Activated T-helper 17 cell treated with anti-CD3 and anti-CD28 coated beads, Interleukin-2, amount 50 U/mL, for 72 hours (primary cell): Measurements from ENCODE around the gene BET1L. TPM values are rescaled to one million over a fixed set of nuclear protein-coding genes. Genes with fewer than 3 reads are reported as not detected.

Source experiments
- ATAC-seq: fragments of 150-1000 bp; cut with Tn5 transposase; replicated peaks from 2 replicates; pipeline ENCODE4 v1.10.0; 2021; ENCODE audit warnings: mild to moderate bottlenecking, moderate library complexity
- H3K27ac Mint-ChIP-seq: one replicate; pipeline ENCODE4 v1.8.0; 2022; ENCODE audit warnings: mixed read lengths
- H3K27me3 Mint-ChIP-seq: one replicate; pipeline ENCODE4 v1.8.0; 2022; ENCODE audit warnings: mixed read lengths
- H3K36me3 Mint-ChIP-seq: one replicate; pipeline ENCODE4 v1.8.0; 2022; ENCODE audit warnings: low read depth, mild to moderate bottlenecking, mixed read lengths
- H3K4me1 Mint-ChIP-seq: one replicate; pipeline ENCODE4 v1.8.0; 2022; ENCODE audit warnings: mixed read lengths
- H3K4me3 Mint-ChIP-seq: one replicate; pipeline ENCODE4 v1.8.0; 2022; ENCODE audit warnings: mild to moderate bottlenecking, mixed read lengths
- H3K9me3 Mint-ChIP-seq: one replicate; pipeline ENCODE4 v1.8.0; 2022; ENCODE audit warnings: mixed read lengths
- total RNA-seq, 2 donors: library from RNA; stranded (reverse); gene quantifications; one replicate each; pipeline ENCODE4 v1.2.3, GENCODE V29; 2022

Gene BET1L
- total RNA-seq, 2 donors from 2014 or later = 32.5 to 84.3 TPM

- peak overlapping the region; percentile 100 for H3K4me3 Mint-ChIP-seq
- H3K27me3 Mint-ChIP-seq = no peaks in the 10 kb centered on the region
- H3K9me3 Mint-ChIP-seq = no peaks in the 10 kb centered on the region
- peak overlapping the region; percentile 100 for H3K27ac Mint-ChIP-seq
- peaks cover 12% of the 10 kb centered on the region for H3K4me1 Mint-ChIP-seq
- ATAC-seq = no peak
- H3K36me3 Mint-ChIP-seq = peaks cover 100% of the 10 kb centered on the region
Measured at GRCh38 chr11:209275-210121, 2.3 kb upstream of the BET1L start.

GRCh38 chr11:208917-209260, 1.7 kb upstream of the BET1L start:
- peaks cover 100% of the 10 kb centered on the region for H3K36me3 Mint-ChIP-seq
- peak overlapping the region; percentile 100 for H3K27ac Mint-ChIP-seq
- H3K9me3 Mint-ChIP-seq = no peaks in the 10 kb centered on the region
- peak overlapping the region; percentile 100 for H3K4me3 Mint-ChIP-seq
- no peaks in the 10 kb centered on the region for H3K27me3 Mint-ChIP-seq
- ATAC-seq = no peak
- H3K4me1 Mint-ChIP-seq = peaks cover 13% of the 10 kb centered on the region

GRCh38 chr11:208181-208916, 1.1 kb upstream of the BET1L start:
- H3K4me1 Mint-ChIP-seq = peaks cover 18% of the 10 kb centered on the region
- H3K27me3 Mint-ChIP-seq = no peaks in the 10 kb centered on the region
- no peaks in the 10 kb centered on the region for H3K9me3 Mint-ChIP-seq
- H3K27ac Mint-ChIP-seq = peak overlapping the region; percentile 100
- peak overlapping the region; percentile 100 for H3K4me3 Mint-ChIP-seq
- peak; percentile 65 for ATAC-seq
- H3K36me3 Mint-ChIP-seq = peaks cover 100% of the 10 kb centered on the region

DNA sequence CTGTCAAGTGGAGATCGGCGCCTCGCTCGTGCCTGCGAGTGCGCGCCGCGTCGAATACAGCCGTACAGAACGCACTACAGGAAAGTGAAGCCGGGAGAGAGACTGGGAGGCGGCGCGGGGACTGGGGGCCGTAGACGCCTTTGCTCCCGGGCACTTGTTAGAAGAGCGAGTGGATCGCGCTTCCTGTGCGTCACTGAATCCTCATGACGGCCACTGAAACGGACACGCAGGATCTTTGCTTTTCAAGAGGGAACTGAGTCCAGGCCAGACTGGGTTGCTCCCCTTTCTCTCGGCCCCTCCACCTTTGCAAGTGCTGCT, 623 bp upstream of the BET1L start:
- Mint-ChIP-seq H3K27ac (peak overlapping the region; percentile 100), H3K4me1 (peaks cover 24% of the 10 kb centered on the region), H3K9me3 (no peaks in the 10 kb centered on the region), H3K4me3 (peak overlapping the region; percentile 100), H3K27me3 (no peaks in the 10 kb centered on the region), H3K36me3 (peaks cover 100% of the 10 kb centered on the region)
- peak; percentile 20 for ATAC-seq

DNA sequence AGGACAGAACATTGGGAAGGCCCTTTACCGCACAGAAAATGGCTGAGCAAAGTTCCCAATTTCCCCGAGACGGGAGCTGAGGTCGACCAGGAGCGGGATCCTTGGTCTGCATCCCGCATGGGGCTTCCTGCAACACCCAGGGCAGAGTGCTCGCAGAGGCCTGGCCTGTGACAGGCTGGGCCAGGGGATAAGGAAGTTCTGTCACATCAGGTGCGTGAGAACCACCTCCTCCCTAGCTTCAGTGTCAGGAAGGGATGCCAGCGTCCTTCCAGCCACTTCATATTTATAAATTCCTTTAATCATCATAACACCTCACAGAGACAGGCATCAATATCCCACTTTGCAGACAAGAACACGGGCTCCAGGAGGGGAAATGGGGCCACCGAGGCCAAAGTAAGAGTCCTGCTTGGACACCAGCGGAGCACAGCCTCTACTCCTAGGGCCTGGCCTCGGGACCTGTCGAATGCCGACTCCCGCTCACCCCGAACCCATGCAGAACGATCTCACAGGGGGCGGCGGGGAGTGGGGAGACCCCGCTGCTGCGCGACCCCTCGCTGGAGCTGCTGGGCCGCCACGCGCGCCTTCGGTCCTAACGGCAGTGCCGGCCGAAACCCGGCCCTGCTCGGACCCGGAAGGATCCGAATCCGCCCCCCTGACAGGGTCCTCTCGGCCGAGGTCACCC, 532 bp downstream of the BET1L start:
- no peaks in the 10 kb centered on the region for H3K9me3 Mint-ChIP-seq
- ATAC-seq = no peak
- H3K4me1 Mint-ChIP-seq = peaks cover 32% of the 10 kb centered on the region
- peaks cover 100% of the 10 kb centered on the region for H3K36me3 Mint-ChIP-seq
- H3K27ac Mint-ChIP-seq = peak overlapping the region; percentile 100
- no peaks in the 10 kb centered on the region for H3K27me3 Mint-ChIP-seq
- H3K4me3 Mint-ChIP-seq = peak overlapping the region; percentile 100

DNA sequence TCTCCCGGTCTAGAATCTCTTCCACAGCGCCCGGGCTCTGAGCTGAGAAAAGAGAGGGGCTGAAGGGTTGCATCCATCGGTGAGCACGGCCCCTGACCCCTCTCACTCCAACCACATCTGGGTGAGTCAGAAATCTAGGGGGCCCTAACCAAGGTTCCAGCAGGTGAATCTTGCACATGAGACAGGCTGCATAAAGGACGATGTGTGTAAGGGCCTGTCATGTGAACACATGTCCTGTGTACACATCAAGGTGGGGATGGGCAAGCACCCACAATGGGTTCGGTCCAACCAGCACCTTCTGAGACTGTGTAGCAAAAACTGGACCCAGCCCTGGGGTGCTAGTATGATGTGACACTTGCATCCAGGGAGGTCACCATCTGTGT, 1.2 kb downstream of the BET1L start:
- no peaks in the 10 kb centered on the region for H3K9me3 Mint-ChIP-seq
- H3K4me1 Mint-ChIP-seq = peaks cover 32% of the 10 kb centered on the region
- H3K27ac Mint-ChIP-seq = peak overlapping the region; percentile 100
- peak overlapping the region; percentile 100 for H3K4me3 Mint-ChIP-seq
- H3K36me3 Mint-ChIP-seq = peaks cover 100% of the 10 kb centered on the region
- H3K27me3 Mint-ChIP-seq = no peaks in the 10 kb centered on the region
- ATAC-seq = no peak

DNA sequence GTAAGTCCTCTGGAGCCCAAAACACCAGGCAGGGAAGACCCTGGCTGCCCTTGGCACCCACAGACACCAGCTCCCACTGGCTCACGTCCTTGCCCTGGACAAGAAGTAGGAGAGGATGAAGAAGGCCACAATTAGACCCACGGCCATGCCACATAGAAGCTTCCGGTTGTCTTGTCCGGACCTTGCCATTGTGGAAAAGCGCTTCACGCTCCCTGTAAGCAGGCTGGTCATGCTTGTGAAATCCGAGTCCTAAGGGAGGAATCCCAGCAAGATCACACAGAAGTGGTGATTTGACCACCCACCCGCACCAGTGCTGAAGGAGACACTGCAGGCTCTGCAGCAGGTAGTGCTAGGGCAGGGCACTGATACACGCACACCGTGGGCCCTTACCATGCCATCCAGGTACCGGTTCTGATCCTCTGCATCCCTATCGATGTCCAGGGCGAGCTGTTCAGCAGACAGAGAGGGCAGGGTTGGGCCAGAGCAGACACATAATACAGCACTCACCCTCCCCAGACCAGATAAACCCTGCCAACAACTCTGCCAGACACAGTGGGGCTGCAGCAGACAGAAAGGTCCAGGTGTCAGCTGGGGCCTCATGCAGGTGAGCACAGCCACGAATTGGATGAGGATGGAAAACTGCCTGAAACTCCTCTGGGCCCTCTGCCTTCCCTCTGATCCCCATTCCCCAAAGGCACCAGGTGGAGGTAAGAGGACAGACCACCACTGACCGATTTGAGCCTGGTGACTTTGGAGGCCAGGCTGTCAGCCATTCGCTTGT, 1.8 kb downstream of the BET1L start:
- peak overlapping the region; percentile 100 for H3K4me3 Mint-ChIP-seq
- H3K36me3 Mint-ChIP-seq = peaks cover 100% of the 10 kb centered on the region
- no peak for ATAC-seq
- peaks cover 32% of the 10 kb centered on the region for H3K4me1 Mint-ChIP-seq
- no peaks in the 10 kb centered on the region for H3K9me3 Mint-ChIP-seq
- H3K27ac Mint-ChIP-seq = no peak overlapping the region
- H3K27me3 Mint-ChIP-seq = no peaks in the 10 kb centered on the region

GRCh38 chr11:204587-205109, 2.6 kb downstream of the BET1L start:
- Mint-ChIP-seq H3K36me3 (peaks cover 92% of the 10 kb centered on the region), H3K4me1 (peaks cover 24% of the 10 kb centered on the region), H3K27me3 (no peaks in the 10 kb centered on the region), H3K9me3 (no peaks in the 10 kb centered on the region), H3K4me3 (peak overlapping the region; percentile 26), H3K27ac (no peak overlapping the region)
- no peak for ATAC-seq

- Mint-ChIP-seq H3K9me3 (no peaks in the 10 kb centered on the region), H3K4me3 (peak overlapping the region; percentile 65), H3K27me3 (no peaks in the 10 kb centered on the region), H3K27ac (peak overlapping the region; percentile 84), H3K36me3 (peaks cover 86% of the 10 kb centered on the region), H3K4me1 (peaks cover 24% of the 10 kb centered on the region)
- no peak for ATAC-seq
Measured at GRCh38 chr11:203945-204586, 3.1 kb downstream of the BET1L start.

GRCh38 chr11:203056-203944, 3.9 kb downstream of the BET1L start:
- Mint-ChIP-seq H3K9me3 (no peaks in the 10 kb centered on the region), H3K27me3 (no peaks in the 10 kb centered on the region), H3K36me3 (peaks cover 79% of the 10 kb centered on the region), H3K4me1 (peaks cover 24% of the 10 kb centered on the region), H3K4me3 (peak overlapping the region; percentile 65), H3K27ac (peak overlapping the region; percentile 84)
- ATAC-seq = no peak

DNA sequence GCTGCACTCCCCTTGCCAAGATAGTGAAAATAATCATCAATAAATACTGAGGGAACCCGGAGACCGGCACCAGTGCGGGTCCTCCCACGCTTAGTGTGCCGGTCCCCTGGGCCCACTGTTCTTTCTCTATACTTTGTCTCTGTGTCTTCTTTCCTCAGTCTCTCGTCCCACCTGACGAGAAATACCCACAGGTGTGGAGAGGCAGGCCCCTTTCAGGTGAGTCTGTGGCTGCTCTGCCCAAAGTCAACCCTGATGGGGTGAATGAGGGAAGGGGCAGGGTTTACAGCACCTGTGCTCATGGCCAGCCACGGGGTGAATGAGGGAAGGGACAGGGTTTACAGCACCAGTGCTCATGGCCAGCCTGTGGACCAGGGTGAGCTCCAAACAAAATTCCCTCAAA, 4.7 kb downstream of the BET1L start:
- peaks cover 71% of the 10 kb centered on the region for H3K36me3 Mint-ChIP-seq
- H3K4me1 Mint-ChIP-seq = peaks cover 24% of the 10 kb centered on the region
- peak overlapping the region; percentile 84 for H3K27ac Mint-ChIP-seq
- no peaks in the 10 kb centered on the region for H3K9me3 Mint-ChIP-seq
- ATAC-seq = no peak
- no peaks in the 10 kb centered on the region for H3K27me3 Mint-ChIP-seq
- peak overlapping the region; percentile 65 for H3K4me3 Mint-ChIP-seq

DNA sequence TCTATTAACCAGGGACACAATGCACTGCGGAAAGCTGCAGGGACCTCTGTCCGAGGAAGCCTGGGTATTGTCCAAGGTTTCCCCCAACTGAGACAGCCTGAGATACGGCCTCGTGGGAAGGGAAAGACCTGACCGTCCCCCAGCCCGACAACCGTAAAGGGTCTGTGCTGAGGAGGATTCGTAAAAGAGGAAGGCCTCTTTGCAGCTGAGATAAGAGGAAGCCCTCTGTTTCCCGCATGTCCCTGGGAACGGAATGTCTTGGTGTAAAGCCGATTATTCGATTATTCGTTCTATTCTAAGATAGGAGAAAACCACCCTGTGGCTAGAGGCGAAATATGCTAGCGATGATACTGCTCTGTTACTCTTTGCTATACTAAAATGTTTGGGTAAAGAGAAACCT, 5.2 kb downstream of the BET1L start:
- ATAC-seq = peak; percentile 43
- H3K36me3 Mint-ChIP-seq = peaks cover 65% of the 10 kb centered on the region
- H3K27ac Mint-ChIP-seq = peak overlapping the region; percentile 84
- H3K27me3 Mint-ChIP-seq = no peaks in the 10 kb centered on the region
- H3K4me3 Mint-ChIP-seq = peak overlapping the region; percentile 65
- no peaks in the 10 kb centered on the region for H3K9me3 Mint-ChIP-seq
- H3K4me1 Mint-ChIP-seq = peaks cover 24% of the 10 kb centered on the region
